HG03095 (cell line): ENCODE measurements around the gene CNTN6.

Experiments used
- ATAC-seq: cut with Tn5 transposase; IDR thresholded peaks from one replicate; pipeline ENCODE4 v1.9.1; 2021; ENCODE audit warnings: moderate library complexity; ENCODE audit not compliant: unreplicated experiment

Gene CNTN6

GRCh38 chr3:1092771-1093170 lies at the start of gene CNTN6:
Gene CNTN6 (plus strand): TSS chr3:1093024. CDS start chr3:1148009, 54,985 bp downstream.
- ATAC-seq, result no peak

- no peak for ATAC-seq
These were observed 44.3 kb upstream of the CNTN6 start for GRCh38 chr3:1048558-1048957.

- ATAC-seq, result no peak
These were observed 37.0 kb upstream of the CNTN6 start for GRCh38 chr3:1055870-1056269.

- no peak for ATAC-seq
These were observed 36.1 kb upstream of the CNTN6 start for GRCh38 chr3:1056744-1057143.

GRCh38 chr3:1057436-1057835 lies 35.4 kb upstream of the CNTN6 start:
- ATAC-seq, result no peak

- ATAC-seq, result no peak
These were observed 23.8 kb upstream of the CNTN6 start for GRCh38 chr3:1068985-1069384.

- ATAC-seq, result no peak
These were observed 20.8 kb upstream of the CNTN6 start for GRCh38 chr3:1072041-1072440.

GRCh38 chr3:1079662-1080061 lies 13.2 kb upstream of the CNTN6 start:
- no peak for ATAC-seq

- no peak for ATAC-seq
These were observed 10.7 kb upstream of the CNTN6 start for GRCh38 chr3:1082108-1082507.

GRCh38 chr3:1087066-1087560 lies 5.7 kb upstream of the CNTN6 start:
- no peak for ATAC-seq

- no peak for ATAC-seq
These were observed 4.3 kb upstream of the CNTN6 start for GRCh38 chr3:1088503-1088902.

GRCh38 chr3:1091286-1091685 lies 1.5 kb upstream of the CNTN6 start:
- ATAC-seq, result no peak

- no peak for ATAC-seq
These were observed 763 bp upstream of the CNTN6 start for GRCh38 chr3:1092061-1092460.

GRCh38 chr3:1093217-1093616 lies 393 bp downstream of the CNTN6 start:
- ATAC-seq, result no peak

- no peak for ATAC-seq
These were observed 10.7 kb downstream of the CNTN6 start for GRCh38 chr3:1103525-1103924.

- ATAC-seq, result no peak
These were observed 25.1 kb downstream of the CNTN6 start for GRCh38 chr3:1117843-1118473.

GRCh38 chr3:1131166-1131565 lies 38.3 kb downstream of the CNTN6 start:
- no peak for ATAC-seq

- no peak for ATAC-seq
These were observed 42.4 kb downstream of the CNTN6 start for GRCh38 chr3:1135194-1135593.

GRCh38 chr3:1138036-1138435 lies 45.2 kb downstream of the CNTN6 start:
- no peak for ATAC-seq

- no peak for ATAC-seq
These were observed 46.2 kb downstream of the CNTN6 start for GRCh38 chr3:1139071-1139470.

GRCh38 chr3:1147326-1147725 lies 54.5 kb downstream of the CNTN6 start:
- ATAC-seq, result no peak

GRCh38 chr3:1147819-1148218 lies 55.0 kb downstream of the CNTN6 start:
- ATAC-seq, result no peak

GRCh38 chr3:1164101-1164500 lies 71.3 kb downstream of the CNTN6 start:
- ATAC-seq, result no peak
